Stimulated activated CD8-positive, alpha-beta memory T cell treated with anti-CD3 and anti-CD28 coated beads, Interleukin-4, amount 100 ng/mL, for 4 hours (primary cell): ENCODE data around the gene EFCAB6.

Experiments
- DNase-seq, 2 donors: peaks; one replicate each; pipeline ENCODE4 v3.0.0-alpha.2; 2020; ENCODE audit warnings: low read depth in 2 of 2, low spot score in 1 of 2

EFCAB6 gene

DNA sequence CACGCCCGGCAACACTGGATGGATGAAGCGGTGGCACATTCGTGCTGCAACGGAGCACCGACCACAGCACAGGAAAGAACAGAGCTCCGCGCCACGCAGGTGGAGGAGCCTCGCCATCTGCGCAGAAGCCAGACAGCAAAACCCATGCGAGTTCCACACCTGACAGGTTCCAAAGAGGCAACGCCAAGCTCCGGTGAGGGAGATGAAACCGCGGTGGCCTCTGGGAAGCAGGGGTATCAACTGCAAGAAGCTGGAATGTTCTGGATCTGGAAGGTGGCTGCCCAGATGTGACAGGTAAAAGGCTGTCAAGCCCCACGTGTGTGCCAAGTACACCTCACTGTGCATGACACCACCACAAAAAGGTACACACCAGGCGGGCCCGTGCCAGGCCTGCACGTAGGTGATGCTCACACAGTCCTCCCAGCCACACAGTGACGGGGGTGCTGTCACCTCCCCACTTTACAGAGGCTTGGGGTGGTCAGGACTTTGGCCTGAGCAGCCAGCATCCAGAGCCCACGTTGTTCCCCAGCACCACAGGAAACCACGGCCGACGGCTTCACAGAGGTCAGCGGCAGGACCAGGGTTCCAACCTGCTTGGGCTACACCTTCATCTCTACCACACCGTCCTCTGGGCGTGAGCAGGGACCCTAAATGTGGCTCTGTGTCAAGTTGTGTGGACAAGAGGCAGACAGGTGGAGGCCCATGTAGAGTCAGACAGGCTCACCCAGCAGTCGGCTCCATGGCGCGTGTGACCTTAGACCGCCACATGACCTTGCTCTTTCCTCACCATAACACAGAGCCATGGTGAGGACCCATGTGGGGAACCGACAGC lies 19.7 kb upstream of the EFCAB6 start:
- DNase-seq, result no peak

DNA sequence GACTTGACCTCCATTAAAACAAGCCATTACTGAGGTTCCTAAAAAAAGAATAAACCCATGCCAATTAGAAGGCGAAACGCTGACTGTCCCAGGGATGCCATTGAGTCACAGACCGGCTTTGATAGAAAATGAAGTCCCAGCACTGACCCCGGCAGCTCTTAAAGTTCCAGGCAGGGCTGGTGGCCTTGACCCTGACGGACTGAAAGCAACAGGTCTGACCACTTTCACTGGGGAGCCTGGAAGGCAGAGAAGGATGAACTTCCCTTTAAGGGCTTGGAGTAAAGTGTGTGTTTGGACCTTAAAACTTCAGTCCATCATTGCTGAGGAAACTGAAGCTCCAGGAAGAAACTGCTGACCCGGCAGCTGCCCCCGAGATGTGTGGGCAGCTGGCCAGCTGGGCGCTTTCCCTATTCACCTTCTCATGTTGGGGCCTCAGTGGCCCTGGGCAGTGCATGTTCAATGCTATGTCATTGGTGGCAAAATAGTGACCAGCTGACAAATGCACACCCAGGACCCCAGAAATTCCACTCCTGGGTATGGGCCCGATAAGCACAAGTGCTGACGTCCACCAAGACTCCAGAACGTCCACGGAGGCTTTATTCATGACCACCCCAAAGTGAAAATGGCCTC lies 18.9 kb upstream of the EFCAB6 start:
- no peak for DNase-seq

DNA sequence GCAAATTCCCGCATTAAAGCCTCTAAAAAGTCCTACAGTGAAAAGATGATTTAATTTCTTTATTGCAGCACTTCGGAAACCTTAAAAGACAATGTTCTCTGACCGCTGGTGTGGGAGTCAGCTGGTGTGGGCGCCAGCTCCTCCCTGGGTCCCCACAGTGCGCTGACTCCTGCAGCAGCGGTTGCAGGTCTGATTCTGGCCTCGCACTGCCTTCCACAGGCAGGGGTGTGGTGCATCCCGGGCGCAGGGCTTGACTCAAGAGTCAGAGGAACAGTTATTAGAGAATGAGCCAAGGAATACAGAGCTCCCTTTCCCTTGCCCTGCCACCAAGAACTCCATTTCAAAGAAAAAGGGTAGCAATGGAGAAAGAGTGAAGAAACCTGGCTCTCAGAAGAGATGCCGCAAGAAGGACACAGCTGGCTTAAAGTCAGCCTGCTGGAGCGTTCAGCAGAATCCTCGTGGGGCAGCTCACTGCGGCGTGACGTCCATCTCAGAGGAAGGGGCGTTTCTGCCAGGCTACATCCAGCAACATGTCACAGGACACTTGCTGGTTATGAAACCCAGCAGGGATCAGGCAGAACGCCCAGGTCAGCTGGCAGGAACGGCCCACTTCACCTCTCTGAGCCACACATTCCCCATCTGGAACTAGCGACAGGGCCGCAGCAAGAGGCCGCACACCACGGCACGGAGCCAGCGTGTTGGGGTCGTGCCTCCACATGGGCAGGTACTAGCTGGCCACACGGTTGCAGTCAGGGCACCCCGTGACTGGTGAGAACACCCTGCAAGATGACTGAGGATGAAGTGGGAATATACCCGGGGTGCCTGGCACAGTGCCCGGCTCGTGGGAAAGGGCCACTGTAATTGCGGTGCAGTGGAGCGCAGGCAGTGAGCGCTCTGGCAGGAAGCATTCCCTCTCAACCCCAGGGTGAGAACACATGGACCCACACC lies 18.1 kb upstream of the EFCAB6 start:
- no peak for DNase-seq

DNA sequence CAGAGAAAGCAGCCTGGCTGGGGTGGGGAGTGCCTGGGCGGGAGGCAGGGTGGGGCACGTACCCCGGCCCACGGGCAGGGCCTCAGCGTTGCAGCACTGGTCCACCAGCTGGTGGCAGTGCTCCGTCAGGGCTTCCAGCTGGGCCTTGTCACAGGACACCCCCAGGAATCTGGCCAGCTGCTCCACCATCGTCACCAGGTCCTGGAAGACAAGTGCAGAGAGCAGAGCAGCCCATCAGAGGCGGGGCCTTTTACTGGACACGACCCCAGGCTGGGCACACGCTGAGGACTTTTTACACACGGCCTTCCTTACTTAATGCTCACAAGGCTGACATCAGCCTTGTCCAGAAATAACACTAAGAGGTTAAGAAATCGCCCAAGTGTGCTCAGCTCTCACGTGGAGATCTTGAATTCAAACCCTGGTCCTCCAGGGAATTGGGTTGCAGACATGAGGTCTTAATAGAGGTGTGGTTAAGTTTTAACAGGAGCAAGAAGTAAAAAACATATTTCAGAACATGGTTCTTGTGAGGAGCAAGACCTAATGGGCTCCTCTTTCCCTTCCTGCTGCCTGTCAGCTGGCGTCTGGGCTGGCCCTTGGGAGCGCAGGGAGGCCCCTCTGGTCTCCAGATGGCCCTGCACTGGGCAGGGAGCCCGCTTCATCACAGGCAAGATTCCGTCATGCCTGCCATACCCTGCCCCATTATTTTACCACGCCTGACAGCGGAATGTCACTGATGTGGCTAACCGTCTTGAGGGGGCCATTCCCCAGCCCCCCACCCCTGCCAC lies 17.1 kb upstream of the EFCAB6 start:
- DNase-seq, result no peak

DNA sequence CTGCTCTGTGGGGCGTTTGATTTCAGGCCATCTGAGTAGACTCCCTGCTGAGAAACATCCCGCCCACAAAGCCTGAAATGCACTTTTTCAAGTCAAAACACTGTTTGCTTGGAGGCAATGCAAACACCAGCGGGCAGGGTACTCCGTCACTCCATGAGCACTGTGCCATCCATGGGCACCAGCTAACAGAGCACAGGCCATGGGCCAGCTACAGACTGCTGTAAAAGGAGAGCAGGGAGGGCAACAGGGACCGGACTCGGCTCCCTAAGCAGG lies 16.6 kb upstream of the EFCAB6 start:
- DNase-seq, result no peak

DNA sequence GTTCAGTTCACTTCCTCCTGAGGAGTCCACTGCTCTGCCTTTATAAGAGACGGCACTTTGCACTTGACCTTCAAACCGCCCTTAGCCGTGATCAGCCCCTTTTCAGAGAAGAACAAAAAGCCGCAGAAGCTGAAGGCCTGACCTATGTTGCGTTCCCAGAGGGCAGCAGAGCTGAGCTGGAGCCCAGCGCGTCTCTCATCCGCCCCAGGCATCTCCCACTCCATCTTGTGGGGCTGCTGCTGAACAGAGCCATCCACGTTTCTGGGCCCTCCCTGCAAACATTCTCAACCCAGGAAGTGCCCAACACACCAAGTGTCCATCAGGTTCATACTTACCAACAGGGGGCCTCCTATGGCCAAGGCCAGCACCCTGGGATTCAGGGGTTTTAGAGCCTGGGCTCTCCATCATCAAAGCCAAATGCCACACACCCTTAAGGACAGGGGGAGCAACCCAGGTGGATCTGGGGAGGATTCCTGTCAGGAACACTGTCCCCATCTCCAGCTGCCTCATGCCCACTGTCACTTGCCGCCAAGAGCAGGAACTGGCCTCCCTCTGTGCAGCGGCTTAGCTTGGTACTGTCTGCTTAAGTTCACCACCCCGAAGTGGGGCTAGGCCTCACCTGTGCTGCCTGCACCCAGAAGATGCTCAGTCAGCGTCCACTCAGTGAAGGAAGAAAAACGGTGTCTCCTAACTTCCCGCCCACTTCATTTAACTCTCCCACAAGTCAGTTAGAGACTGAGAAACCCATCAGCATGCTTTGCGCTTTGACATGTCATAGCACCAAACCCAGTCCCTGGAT lies 16.0 kb upstream of the EFCAB6 start:
- DNase-seq, result no peak

DNA sequence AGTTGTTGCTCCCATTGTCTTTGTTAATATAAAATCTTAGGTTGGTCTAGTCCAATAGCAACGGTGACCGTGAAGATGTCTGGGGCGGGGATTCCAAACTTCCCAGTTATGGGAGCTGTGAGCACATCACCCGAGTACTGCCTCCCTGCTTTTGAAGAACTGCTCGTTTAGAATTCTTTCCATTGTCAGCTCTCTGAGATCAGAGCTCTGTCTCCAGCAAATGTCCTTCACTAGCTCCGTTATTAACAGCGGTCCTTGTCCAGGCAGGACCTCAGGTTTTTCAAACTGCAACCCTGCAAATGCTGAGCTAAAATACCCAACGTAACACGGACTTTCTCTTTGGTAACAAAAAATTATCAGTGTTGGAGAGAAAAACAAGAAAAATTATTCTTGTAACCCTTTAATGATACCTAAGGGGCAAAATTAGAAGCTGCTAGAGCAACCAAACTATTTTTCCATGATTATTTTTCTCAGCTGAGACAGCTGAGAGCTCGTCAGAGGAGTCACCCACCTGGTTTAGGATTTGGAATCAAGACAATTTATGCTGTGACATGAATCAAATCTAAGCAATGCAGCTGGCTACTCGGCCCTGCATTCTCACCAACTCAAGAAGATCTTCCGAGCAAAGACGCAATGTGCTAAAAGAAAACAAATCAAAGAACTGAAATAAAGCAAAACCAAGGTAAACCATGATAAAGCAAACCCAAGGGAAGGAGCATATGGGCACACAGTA lies 15.1 kb upstream of the EFCAB6 start:
- DNase-seq, result no peak

DNA sequence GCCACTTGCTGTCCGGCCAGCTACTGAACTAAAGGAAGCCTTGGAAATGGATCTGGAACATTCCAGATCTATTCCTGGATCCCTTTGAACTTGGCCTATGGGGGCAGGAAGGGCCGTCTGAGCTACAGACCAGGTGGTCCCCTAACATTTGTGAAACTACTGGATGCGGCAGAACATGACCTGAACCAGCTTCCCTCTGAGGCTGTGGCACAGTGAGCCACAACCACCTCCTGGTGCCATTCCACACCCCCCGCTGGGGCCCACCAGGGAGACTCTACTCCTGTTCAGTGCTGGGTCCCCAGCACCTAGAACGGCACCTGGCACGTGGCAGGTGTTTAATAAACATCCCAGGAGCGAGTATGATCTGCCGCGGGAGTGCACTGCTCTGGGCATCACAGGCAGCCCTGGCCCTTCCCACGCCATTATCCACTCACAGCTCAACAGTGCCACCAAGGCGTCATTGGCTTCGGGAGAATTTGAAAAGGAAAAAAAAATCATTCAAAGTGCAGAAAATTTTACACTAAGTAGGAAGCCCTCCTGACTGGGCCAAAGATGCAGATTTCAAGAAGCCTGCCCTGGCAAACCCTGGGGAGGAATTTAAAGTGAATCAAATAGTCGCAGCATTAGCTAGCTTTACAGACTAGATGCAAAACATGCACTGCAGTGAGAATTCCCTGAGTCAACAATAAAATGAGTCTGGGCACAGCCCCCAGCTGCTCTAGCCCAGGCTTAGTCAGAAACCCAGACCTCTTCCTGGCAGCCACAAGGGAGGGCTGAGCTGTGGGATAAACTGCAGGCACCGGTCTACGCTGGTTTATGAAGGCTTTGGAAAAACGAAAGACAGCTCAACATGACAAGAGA lies 14.3 kb upstream of the EFCAB6 start:
- no peak for DNase-seq

DNA sequence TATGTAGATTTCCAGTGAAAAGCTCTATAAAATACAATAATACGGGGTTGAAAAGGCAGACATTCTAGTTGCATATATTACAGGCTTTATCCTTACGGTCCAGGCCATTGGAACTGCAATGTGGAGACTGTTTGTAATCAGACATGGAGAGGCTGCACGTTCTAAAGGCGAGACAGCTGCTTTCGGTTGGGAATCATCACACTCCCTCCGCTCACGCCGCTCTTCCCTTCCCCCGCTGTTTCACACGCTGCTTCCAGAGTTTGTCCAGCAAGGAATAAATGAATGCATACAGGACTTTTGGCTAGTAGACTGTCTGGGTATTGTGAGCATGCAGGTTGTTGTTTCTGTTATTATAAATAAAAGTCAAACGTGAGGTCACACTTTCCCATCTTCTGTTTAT lies 13.5 kb upstream of the EFCAB6 start:
- no peak for DNase-seq

DNA sequence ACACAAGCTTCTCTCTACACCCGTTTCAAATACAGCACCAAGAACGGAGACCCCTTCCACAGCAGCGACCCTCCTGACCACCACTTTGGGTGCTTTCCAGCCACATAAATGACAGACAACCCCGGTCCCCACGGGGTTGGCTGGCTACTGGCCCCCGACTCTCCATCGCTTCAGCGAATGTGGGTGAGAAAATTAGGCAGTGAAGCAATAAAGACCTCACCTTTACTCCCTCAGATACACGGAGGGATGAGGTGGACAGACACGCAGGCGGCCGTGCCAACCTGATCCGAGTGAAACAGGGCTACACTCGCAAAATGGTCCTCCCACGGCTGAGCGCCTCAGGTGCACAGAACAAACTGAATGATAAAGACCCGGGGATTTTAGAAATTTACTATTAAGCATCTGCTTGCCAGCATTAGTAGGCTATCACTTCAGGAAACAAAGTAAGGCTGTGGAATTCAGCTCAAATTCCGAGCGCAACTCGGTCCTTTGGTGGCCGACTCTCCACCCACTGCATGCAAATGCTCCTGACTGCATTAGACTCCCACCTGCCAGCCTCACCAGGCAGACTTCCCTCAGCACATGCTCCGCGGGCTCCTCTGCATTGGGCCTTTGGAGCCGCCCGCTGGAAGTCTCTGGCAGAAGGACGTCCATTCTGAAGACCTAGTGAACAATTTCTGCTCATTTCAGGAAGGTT lies 12.8 kb upstream of the EFCAB6 start:
- no peak for DNase-seq

DNA sequence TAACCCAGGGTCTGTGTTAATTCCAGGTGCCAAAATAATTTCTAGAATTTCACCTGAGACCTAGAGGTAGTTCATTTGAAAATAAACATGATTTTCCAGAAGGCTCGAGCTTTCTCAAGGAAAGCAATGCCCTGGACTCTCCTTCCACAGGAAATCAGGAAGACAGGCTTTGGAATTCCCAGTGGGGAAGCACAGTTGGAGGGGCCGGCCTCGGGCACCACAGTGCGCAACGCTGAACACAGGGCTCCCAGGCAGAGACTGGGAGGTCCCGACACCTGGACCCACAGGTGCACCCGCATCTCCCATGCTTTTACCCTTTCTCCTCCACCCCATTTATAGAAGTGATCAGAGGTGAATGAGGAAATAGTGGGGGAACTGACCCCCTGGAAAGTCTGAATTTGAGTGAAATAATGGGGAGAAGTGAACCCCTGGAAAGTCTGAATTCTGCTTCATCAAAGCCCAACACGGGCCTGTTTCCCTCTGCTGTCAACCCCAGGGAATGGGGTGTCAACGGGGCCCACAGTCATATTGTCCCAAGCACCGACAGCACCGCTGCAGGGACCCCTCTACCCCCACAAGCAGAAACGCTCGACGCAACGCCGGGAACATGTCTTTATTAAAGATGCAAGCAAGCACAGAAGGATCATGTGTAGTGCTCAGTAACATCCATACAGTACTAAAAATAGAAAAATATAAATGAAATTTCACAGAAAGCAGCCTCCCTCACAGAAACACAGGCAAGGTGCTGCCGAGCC lies 12.0 kb upstream of the EFCAB6 start:
- no peak for DNase-seq

DNA sequence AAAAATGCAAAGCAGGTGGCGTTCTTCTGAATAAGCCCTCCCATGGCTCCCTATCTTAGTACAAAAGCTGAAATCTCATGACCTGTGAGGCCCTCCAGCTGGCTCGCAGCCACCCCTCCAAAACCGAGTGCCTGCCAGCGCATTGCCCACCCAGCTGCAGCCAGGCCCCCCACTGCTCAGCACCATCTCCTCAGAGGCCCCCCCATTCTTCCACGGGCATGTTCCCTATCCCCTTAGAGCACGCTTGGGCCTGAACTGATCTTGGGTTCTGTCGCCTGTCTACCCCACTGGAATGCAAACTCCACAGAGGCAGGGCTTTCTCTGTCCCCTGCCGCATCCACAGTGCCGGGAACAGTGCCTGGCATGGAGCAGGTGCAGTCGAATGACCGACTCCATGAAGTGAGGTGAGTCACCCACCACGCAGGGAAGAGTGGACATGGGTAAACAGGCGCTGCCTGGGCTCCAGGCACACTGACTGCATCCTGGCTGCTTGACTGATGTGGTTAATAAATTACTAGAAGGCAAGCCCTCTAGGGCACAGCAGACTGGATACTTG lies 11.3 kb upstream of the EFCAB6 start:
- no peak for DNase-seq

DNA sequence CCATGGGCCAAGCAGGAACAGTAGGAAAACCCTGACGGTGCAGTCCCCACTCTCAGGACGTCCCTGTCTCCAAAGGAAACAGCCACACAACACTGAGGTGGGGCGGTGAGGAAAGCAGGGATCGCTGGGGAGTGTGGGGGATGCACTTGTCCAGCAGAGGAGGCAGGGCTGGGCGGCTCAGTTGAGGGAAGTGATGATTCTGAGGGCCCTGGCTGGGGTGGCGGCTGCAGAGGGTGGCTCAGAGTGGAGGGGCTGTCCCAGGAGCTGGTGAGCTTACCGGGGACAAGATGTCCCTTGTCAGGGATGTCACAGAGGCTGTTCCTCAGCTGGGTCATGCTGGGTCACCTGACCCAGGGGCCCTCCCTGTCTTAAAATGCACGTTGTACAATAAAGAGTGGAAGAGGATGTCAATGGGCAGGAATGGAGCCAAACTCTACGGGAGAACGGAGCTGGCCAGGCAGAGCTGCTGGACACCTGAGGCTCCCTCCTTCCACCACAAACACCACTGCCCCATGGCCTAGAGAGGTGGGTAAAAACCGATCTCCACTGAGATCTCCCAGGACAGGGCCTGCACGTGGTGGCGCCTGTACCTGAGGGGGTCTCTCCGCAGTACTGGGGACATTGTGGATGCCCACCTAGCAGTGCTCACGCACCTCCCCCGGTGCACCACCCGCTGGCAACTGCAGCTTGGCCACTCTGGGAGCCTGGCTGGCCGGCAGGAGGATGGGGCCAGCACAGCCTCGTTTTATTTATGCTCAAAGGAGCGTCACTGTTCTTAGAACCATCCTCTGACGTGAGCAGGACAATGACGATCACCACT lies 9.7 kb upstream of the EFCAB6 start:
- no peak for DNase-seq

DNA sequence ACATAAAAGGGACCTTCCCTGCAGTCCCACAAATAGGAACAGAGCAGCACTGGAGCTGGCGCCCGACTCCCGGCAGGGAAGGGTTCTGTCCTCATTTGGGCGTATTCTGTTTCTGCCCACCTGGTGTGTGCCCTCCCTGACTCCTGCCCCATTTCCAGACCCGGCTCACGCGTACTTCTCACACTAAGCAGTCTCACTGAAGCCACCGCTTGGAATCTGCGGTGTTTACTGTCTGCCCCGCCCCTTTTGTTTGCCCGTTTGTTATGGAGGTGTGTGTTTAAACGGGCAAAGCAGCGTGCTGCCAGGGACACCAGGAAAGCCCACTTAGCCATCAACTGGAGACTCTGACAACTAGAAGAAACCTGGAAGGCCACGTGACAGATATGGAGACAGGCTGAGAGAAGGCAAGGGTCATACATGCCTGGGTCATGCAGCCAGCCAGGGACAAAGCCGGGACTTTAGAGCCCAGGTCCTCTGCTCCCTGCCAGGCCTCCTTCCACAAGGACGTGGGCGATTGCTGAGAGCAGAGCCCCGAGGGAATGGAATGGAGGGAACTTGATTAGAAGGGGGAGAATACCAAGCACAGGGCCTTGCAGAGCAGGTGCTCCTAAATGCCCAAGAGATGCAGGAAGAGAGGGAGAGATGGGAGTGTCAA lies 8.7 kb upstream of the EFCAB6 start:
- DNase-seq, result no peak

DNA sequence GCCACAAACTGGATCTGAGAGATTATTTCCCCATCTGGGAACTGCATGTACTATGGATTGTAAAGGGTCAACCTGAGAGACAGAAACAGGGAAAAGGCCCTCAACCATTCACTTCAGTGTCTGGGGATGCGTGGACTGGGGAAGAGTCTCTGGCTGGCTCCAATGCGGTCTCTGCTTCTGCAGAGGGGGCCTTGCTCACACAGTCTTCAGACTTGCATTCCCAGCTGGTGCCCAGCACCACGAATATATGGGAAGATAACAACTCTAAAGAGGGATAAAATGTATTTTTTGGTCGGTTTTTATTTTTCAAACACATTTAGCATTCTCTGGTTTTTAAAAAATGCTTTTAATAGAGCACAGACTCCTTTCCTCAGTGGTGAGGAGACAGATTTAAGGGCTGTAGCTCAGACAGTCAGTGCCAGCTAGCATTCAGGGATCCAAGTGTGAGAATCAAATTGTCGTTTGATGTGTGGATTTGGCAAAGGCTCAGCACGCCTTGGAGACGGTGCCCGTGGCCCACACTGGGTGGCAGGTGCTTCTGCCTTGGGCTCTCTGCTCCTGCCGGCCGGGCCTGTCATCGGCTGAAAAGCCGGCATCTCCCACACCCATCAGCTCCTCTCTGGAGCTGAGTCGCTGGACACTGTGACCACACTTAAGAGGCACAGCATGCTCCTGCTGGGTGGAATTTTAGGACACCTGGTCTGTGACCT lies 8.0 kb upstream of the EFCAB6 start:
- no peak for DNase-seq
